GM19239 (cell line): Measurements from ENCODE around the gene BANF2.

Source experiments
- DNase-seq: peaks from one replicate; pipeline ENCODE4 v3.0.0; 2011; ENCODE audit warnings: low spot score; ENCODE audit not compliant: insufficient read length
- FAIRE-seq: peaks from 2 replicates; lab custom pipeline; 2011; peaks lifted over from hg19 to GRCh38; lab: Jason Lieb, UNC

The BANF2 gene

DNA sequence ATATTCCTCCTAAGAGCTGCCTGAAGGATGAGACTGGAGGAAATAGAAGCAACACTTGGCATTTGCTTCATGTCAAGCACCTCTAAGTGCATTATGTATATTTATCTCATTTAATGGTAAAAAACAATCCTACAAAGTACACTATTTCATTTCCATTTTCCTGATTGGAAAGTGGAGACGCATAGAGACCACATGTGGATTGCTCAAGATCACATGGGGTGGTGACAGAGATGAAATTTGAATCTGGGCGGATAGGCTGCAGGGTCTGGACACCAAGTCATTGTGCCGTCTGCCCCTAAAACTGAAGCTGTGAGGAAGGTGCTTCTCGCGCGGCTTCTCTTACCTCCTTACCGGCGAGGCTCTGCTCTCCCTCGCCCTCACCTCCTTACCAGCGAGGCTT is 30.3 kb downstream of the BANF2 start:
- no peak for DNase-seq

GRCh38 chr20:17731233-17731632 is 31.5 kb downstream of the BANF2 start:
- DNase-seq (no peak), FAIRE-seq (no peak)

More for the DNA sequence above, 30.3 kb downstream of the BANF2 start:
- no peak for FAIRE-seq

DNA sequence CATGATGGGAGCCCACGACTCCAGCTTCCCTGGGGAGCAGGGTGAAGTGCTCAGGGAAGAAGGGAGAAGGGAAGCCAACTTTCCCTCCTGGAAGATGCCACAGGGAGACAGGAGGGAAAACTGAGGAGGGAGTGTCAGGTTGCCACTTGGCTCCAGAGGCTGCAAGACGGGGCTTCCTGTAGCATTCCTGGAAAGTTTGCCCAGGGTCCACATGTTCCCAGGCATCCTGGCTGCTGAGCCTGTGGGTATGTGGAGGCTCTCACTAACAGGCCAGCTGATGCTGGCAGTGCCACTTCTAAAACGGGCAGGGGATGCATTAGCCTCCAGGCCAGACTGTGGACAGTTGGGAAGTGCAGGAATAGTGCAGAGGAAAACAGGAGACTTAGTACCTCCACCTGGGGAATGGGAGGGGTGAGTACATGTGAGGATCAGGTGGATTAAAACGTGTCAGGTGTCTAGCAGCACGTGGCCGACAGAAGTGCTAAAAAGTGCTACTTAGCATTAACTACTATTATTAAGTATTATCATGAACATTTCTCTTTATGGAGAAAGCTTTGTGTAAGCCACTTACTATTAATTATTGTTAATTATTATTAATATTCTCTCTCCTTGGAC is 33.2 kb downstream of the BANF2 start:
- FAIRE-seq (no peak), DNase-seq (no peak)

GRCh38 chr20:17733767-17734304 is 34.1 kb downstream of the BANF2 start:
- FAIRE-seq (no peak), DNase-seq (no peak)

GRCh38 chr20:17734374-17734773 is 34.6 kb downstream of the BANF2 start:
- DNase-seq, result no peak
- FAIRE-seq, result no peak

- no peak for DNase-seq
Observed at GRCh38 chr20:17735206-17735804, 35.5 kb downstream of the BANF2 start.

GRCh38 chr20:17735959-17736621 is 36.3 kb downstream of the BANF2 start:
- no peak for DNase-seq
- FAIRE-seq, result no peak

More at GRCh38 chr20:17735206-17735804, 35.5 kb downstream of the BANF2 start:
- FAIRE-seq, result no peak

DNA sequence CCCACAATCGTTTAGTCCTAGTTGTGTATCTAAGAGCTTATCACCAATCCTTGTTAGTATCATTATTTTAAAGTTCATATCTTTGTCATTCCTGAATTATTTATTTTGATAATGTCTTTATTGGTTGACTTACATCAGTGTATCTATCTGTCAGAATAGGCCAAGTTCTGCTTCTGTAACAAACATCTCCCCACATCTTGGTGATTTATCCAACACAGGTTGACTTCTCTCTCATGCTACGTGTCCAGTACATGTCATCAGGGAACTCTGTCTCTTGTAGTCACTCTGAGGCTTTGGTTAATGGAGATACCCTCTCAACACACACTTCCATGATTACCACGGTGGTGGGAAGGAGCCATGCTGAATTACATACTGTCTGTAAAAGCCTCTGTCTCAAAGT is 38.4 kb downstream of the BANF2 start:
- no peak for DNase-seq
- FAIRE-seq, result no peak

DNA sequence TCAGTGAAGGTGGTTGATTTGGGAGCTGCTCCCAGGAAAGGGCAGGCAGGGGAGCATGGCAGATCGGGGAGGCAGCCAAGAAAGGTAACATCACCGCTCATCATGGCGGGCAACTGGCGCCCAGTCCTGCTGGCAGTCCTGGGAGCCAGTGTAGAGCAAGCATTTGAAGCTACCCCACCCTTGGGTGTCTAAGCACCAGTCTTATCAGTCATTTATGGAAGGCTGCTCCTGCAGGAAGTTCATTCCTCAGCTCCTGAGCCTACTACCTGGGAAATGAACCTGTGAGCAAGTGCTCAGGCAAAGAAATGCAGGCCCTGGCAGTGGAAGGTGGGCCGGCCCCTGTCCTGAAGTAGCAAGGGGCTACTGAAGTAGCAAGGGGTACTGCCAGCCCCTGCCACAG is 41.5 kb downstream of the BANF2 start:
- no peak for DNase-seq
- no peak for FAIRE-seq

DNA sequence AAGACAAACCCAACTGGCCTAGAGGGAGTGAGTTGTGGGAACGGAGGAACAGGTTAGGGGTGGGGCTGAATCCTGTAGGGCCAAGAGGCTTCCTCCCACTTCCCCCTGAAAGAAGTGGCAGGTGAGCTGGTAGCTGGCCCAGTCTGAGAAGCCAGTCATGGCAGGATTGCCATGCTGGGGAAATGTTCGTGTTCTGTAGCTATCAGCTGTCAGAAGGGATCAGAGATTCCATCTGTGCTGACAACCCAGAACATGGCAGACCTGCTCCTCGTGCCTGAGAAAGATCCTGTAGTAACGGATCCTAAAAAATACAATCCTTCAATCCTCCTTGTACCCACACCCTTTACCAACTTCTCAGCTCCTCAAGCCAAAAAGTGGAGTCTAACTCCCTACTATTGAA is 43.0 kb downstream of the BANF2 start:
- FAIRE-seq (no peak), DNase-seq (no peak)

DNA sequence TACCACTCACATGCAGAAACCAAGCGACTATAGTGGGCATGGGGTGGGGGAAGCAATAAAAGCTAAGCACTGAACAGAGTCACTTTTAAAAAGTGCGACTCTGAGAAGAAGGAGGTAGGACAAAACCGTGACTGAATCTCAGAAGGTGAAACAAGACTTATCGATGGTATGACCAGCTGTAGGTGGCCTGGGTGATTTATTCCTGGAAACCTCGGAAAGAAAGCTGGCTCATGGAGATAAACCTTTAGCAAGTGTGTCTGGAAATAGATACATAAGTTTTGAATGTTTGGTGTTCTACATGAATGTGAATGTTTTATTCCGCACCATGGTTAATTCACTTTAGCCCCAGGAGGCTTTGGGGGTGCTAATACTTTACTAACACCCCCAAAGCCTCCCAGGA is 43.9 kb downstream of the BANF2 start:
- FAIRE-seq, result no peak
- DNase-seq, result no peak

GRCh38 chr20:17747431-17747846 is 47.7 kb downstream of the BANF2 start:
- FAIRE-seq, result no peak
- DNase-seq, result no peak

- DNase-seq (no peak), FAIRE-seq (no peak)
Observed at GRCh38 chr20:17748279-17748678, 48.5 kb downstream of the BANF2 start.

DNA sequence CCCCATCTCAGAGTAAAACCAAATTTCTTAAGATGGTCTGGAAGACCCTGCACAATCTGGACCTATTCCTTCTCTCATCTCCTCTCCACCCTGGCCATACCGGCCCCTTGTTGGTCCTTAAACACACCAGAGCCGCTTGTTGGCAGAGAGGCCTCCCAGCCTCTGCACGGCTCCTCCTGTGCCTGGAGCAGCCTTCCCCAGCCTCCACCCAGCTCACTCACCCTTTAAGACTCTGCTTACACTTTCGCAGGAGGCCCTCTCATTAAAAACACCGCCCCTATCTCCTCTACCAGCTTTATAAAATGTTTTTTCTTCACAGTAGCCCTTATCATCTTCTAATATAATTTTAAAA is 49.8 kb downstream of the BANF2 start:
- no peak for DNase-seq
- no peak for FAIRE-seq

GRCh38 chr20:17749978-17750721 is 50.4 kb downstream of the BANF2 start:
- FAIRE-seq (no peak), DNase-seq (no peak)

- FAIRE-seq (no peak), DNase-seq (no peak)
Observed at GRCh38 chr20:17750722-17751045, 50.9 kb downstream of the BANF2 start.

DNA sequence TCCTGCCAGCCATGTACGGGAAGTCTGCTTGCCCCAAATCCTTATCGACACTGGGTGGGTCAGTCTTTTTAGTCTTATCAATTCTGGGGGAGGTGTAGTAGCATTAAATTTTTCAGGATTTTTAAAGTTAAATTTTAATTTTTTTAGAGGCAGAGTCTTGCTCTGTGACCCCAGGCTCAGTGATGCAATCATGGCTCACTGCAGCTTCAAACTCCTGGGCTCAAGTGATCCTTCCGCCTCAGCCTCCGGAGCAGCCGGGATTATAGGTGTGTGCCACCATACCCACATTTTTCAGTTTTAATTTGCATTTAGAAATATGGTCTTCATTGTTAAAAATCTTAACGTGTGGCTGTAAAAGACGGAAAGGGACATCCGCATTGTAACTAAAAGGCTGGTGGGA is 51.9 kb downstream of the BANF2 start:
- no peak for FAIRE-seq
- DNase-seq, result no peak

GRCh38 chr20:17752459-17752858 is 52.7 kb downstream of the BANF2 start:
- FAIRE-seq, result no peak
- no peak for DNase-seq

- FAIRE-seq (no peak), DNase-seq (no peak)
Observed at GRCh38 chr20:17753516-17753915, 53.8 kb downstream of the BANF2 start.

- no peak for FAIRE-seq
- no peak for DNase-seq
Observed at GRCh38 chr20:17756529-17756928, 56.8 kb downstream of the BANF2 start.

DNA sequence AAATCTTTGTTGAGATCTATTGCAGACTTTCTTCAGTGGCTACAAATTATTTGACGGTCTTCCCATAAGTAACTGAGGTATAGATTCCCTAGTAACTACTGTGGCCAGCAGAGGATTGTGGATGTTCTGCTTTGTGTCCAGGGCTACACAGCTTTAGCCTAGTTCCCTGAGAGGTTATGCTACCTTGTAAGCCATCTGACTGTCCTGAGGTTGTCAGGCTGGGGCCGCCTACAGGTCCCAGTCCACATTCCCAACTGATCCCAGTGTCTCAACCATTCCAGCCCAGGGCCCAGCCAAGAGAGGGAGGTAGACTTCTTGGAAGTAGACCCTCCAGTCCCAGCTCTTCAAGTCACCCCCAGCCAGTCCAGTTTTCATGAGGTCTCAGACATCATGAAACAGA is 57.7 kb downstream of the BANF2 start:
- FAIRE-seq, result no peak
- DNase-seq, result no peak
